ENCODE data around the gene MTFR2. TPM values are rescaled to one million over a fixed set of nuclear protein-coding genes. Genes with fewer than 3 reads are reported as not detected.
A peak's percentile ranks its signal among the peaks of the same experiment; 100 is the strongest.

Gene MTFR2
- total RNA-seq: 0.52 TPM

- Histone ChIP-seq H3K27ac (ENCODE audit: low read depth, low read length) (peak within 1 kb of the TSS; percentile 61), H3K9ac (ENCODE audit: low read depth in 1 of 3, low read length in 3 of 3) (peak within 1 kb of the TSS; percentile 64 to 83 (median 73)), H3K36me3 (ENCODE audit: control insufficient read depth in 3 of 3, insufficient read depth in 3 of 3, low read length in 3 of 3) (no peaks in the 10 kb centered on the region), H3K4me3 (ENCODE audit: low read length in 3 of 3) (peak within 1 kb of the TSS; percentile 91 to 94 (median 92)), H3K27me3 (ENCODE audit: control insufficient read depth in 3 of 3, insufficient read depth in 3 of 3, low read length in 3 of 3) (no peaks in the 10 kb centered on the region), H3K9me3 (ENCODE audit: control insufficient read depth in 3 of 3, low read length in 3 of 3) (no peaks in the 10 kb centered on the region), H3K4me1 (ENCODE audit: control insufficient read depth in 3 of 3, insufficient read depth in 3 of 3, low read length in 3 of 3) (peaks cover 14 to 20% (median 15%) of the 10 kb centered on the region in 3 donors)
These were observed at the start of gene MTFR2 for GRCh38 chr6:136249811-136250685. MTFR2 (minus strand) TSS chr6:136250311; CDS start chr6:136249099, 1,212 bp downstream.

- no peaks in the 10 kb centered on the region for H3K27me3 ChIP-seq (ENCODE audit: control insufficient read depth in 3 of 3, insufficient read depth in 3 of 3, low read length in 3 of 3)
- H3K36me3 ChIP-seq (ENCODE audit: control insufficient read depth in 3 of 3, insufficient read depth in 3 of 3, low read length in 3 of 3): no peaks in the 10 kb centered on the region
- H3K4me1 ChIP-seq (ENCODE audit: control insufficient read depth in 3 of 3, insufficient read depth in 3 of 3, low read length in 3 of 3): peaks cover 3 to 8% (median 7%) of the 10 kb centered on the region in 3 donors
- H3K27ac ChIP-seq (ENCODE audit: low read depth, low read length): no peak overlapping the region
- no peaks in the 10 kb centered on the region for H3K9me3 ChIP-seq (ENCODE audit: control insufficient read depth in 3 of 3, low read length in 3 of 3)
- H3K9ac ChIP-seq (ENCODE audit: low read depth in 1 of 3, low read length in 3 of 3): no peak overlapping the region
- no peak overlapping the region for H3K4me3 ChIP-seq (ENCODE audit: low read length in 3 of 3)
These were observed 44.5 kb upstream of the MTFR2 start for GRCh38 chr6:136294621-136295020.

- Histone ChIP-seq H3K4me3 (ENCODE audit: low read length in 3 of 3) (peak overlapping the region; percentile 88 to 100 (median 98)), H3K27me3 (ENCODE audit: control insufficient read depth in 3 of 3, insufficient read depth in 3 of 3, low read length in 3 of 3) (no peaks in the 10 kb centered on the region), H3K9me3 (ENCODE audit: control insufficient read depth in 3 of 3, low read length in 3 of 3) (no peaks in the 10 kb centered on the region), H3K4me1 (ENCODE audit: control insufficient read depth in 3 of 3, insufficient read depth in 3 of 3, low read length in 3 of 3) (peaks cover 20 to 32% (median 30%) of the 10 kb centered on the region in 3 donors), H3K36me3 (ENCODE audit: control insufficient read depth in 3 of 3, insufficient read depth in 3 of 3, low read length in 3 of 3) (peaks cover 0 to 5% (median 0%) of the 10 kb centered on the region in 3 donors), H3K27ac (ENCODE audit: low read depth, low read length) (peak overlapping the region; percentile 99), H3K9ac (ENCODE audit: low read depth in 1 of 3, low read length in 3 of 3) (peak overlapping the region; percentile 100)
These were observed 40.4 kb upstream of the MTFR2 start for GRCh38 chr6:136290410-136291010.

GRCh38 chr6:136289579-136290409 lies 39.7 kb upstream of the MTFR2 start, which contains the start of gene BCLAF1:
BCLAF1 (minus strand) TSS chr6:136289846; CDS start chr6:136279866, 9,980 bp downstream.
- peak within 1 kb of the TSS; percentile 88 to 100 (median 98) for H3K4me3 ChIP-seq (ENCODE audit: low read length in 3 of 3)
- peak within 1 kb of the TSS; percentile 100 for H3K9ac ChIP-seq (ENCODE audit: low read depth in 1 of 3, low read length in 3 of 3)
- H3K27ac ChIP-seq (ENCODE audit: low read depth, low read length): peak within 1 kb of the TSS; percentile 99
- H3K27me3 ChIP-seq (ENCODE audit: control insufficient read depth in 3 of 3, insufficient read depth in 3 of 3, low read length in 3 of 3): no peaks in the 10 kb centered on the region
- peaks cover 0 to 5% (median 0%) of the 10 kb centered on the region in 3 donors for H3K36me3 ChIP-seq (ENCODE audit: control insufficient read depth in 3 of 3, insufficient read depth in 3 of 3, low read length in 3 of 3)
- H3K4me1 ChIP-seq (ENCODE audit: control insufficient read depth in 3 of 3, insufficient read depth in 3 of 3, low read length in 3 of 3): peaks cover 21 to 37% (median 33%) of the 10 kb centered on the region in 3 donors
- no peaks in the 10 kb centered on the region for H3K9me3 ChIP-seq (ENCODE audit: control insufficient read depth in 3 of 3, low read length in 3 of 3)

DNA sequence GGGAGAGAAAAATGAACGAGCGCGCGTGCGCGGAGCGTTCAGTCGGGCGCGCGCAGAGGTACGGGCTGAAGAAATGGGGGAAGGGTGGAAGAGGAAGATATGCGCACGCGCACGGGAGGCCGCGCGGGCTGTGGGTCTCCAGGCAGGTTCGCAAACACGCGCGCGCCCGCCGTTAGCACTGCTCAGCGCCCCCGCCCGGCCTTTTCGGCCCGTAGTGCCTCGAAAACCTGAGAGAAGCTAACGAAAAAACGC lies 39.1 kb upstream of the MTFR2 start:
- no peaks in the 10 kb centered on the region for H3K27me3 ChIP-seq (ENCODE audit: control insufficient read depth in 3 of 3, insufficient read depth in 3 of 3, low read length in 3 of 3)
- H3K36me3 ChIP-seq (ENCODE audit: control insufficient read depth in 3 of 3, insufficient read depth in 3 of 3, low read length in 3 of 3): peaks cover 0 to 5% (median 0%) of the 10 kb centered on the region in 3 donors
- H3K9ac ChIP-seq (ENCODE audit: low read depth in 1 of 3, low read length in 3 of 3): peak overlapping the region; percentile 100
- peak overlapping the region; percentile 99 for H3K27ac ChIP-seq (ENCODE audit: low read depth, low read length)
- H3K4me1 ChIP-seq (ENCODE audit: control insufficient read depth in 3 of 3, insufficient read depth in 3 of 3, low read length in 3 of 3): peaks cover 26 to 42% (median 36%) of the 10 kb centered on the region in 3 donors
- no peaks in the 10 kb centered on the region for H3K9me3 ChIP-seq (ENCODE audit: control insufficient read depth in 3 of 3, low read length in 3 of 3)
- peak overlapping the region; percentile 82 to 100 (median 98) for H3K4me3 ChIP-seq (ENCODE audit: low read length in 3 of 3)

DNA sequence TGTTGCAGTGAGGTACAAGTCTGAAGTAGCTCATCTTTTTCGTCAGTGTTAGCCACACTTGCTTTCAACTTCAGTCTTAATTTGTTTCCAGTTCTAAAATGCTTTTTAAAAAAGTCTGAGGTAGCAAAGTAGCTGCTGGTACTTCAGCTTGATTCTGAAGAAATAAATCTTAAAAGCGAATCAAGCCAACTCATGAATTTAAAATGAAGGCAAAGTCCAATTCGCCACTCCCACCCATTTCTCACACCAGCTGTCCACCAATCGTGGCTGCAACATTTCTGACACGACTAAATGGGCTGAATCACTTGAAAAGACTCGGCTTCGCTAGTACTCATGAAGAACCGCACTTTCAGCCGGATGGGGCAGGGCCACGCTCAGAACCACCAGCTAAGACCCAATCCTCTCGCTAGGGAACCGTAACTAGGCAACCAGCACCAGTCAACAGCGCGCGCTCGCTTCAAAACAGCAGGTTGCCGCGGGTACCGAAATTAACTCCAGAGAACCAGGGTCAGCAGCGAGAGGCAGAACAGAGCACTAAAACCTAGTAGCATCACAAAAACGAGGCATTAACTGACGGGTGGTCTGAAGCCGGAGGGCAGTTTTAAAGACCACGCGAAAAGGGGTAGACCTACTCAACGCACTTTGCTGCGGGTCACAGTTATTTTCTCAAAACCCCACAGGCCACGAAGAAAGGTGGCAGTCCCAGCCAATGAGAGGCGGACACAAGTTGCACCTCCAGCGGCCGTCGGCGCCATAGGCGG lies 38.6 kb upstream of the MTFR2 start:
- H3K9me3 ChIP-seq (ENCODE audit: control insufficient read depth in 3 of 3, low read length in 3 of 3): no peaks in the 10 kb centered on the region
- peak overlapping the region; percentile 99 for H3K27ac ChIP-seq (ENCODE audit: low read depth, low read length)
- peaks cover 26 to 45% (median 36%) of the 10 kb centered on the region in 3 donors for H3K4me1 ChIP-seq (ENCODE audit: control insufficient read depth in 3 of 3, insufficient read depth in 3 of 3, low read length in 3 of 3)
- H3K27me3 ChIP-seq (ENCODE audit: control insufficient read depth in 3 of 3, insufficient read depth in 3 of 3, low read length in 3 of 3): no peaks in the 10 kb centered on the region
- peak overlapping the region; percentile 100 for H3K9ac ChIP-seq (ENCODE audit: low read depth in 1 of 3, low read length in 3 of 3)
- H3K36me3 ChIP-seq (ENCODE audit: control insufficient read depth in 3 of 3, insufficient read depth in 3 of 3, low read length in 3 of 3): peaks cover 0 to 5% (median 0%) of the 10 kb centered on the region in 3 donors
- H3K4me3 ChIP-seq (ENCODE audit: low read length in 3 of 3): peak overlapping the region; percentile 82 to 100 (median 98)

DNA sequence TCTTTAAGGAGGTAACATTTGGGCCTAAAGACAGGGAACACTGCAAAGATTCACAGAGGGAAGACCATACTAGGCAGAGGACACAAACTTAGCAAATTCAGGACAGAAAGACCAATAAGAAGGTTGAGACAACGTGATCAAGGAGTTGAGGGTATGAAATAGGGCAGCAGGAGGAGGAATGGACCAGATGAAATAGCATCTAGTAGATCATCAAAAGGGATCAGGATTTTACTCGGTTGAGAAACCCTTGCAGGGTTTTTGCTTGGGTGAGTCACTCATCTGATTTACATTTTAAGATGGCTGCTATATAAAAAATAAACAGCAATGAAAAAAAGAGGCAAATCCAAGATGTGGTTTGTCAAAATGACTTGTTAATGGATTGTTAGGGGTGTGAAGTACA lies 34.8 kb upstream of the MTFR2 start:
- Histone ChIP-seq H3K36me3 (ENCODE audit: control insufficient read depth in 3 of 3, insufficient read depth in 3 of 3, low read length in 3 of 3) (peaks cover 0 to 5% (median 3%) of the 10 kb centered on the region in 3 donors), H3K9ac (ENCODE audit: low read depth in 1 of 3, low read length in 3 of 3) (no peak overlapping the region), H3K27me3 (ENCODE audit: control insufficient read depth in 3 of 3, insufficient read depth in 3 of 3, low read length in 3 of 3) (no peaks in the 10 kb centered on the region), H3K9me3 (ENCODE audit: control insufficient read depth in 3 of 3, low read length in 3 of 3) (no peaks in the 10 kb centered on the region), H3K27ac (ENCODE audit: low read depth, low read length) (peak overlapping the region; percentile 22), H3K4me3 (ENCODE audit: low read length in 3 of 3) (no peak overlapping the region), H3K4me1 (ENCODE audit: control insufficient read depth in 3 of 3, insufficient read depth in 3 of 3, low read length in 3 of 3) (peaks cover 44 to 69% (median 58%) of the 10 kb centered on the region in 3 donors)

DNA sequence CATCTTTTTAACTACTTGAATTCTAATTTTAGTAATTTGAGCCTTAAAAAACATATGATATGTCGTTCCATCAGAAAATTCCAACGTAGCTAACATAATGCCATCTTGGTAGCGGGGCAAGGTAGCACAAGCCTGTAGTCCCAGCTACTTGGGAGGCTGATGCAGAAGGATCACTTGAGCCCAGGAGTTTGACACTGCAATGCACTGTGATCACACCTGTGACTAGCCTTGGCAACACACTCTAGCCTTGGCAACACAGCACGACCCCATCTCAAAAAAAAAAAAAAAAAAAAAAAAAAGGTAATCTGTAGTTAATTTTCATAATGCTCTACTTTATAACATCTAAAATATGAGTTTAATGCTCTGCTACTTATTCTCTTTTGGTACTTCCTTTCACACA lies 32.8 kb upstream of the MTFR2 start:
- H3K9me3 ChIP-seq (ENCODE audit: control insufficient read depth in 3 of 3, low read length in 3 of 3): no peaks in the 10 kb centered on the region
- no peaks in the 10 kb centered on the region for H3K27me3 ChIP-seq (ENCODE audit: control insufficient read depth in 3 of 3, insufficient read depth in 3 of 3, low read length in 3 of 3)
- H3K36me3 ChIP-seq (ENCODE audit: control insufficient read depth in 3 of 3, insufficient read depth in 3 of 3, low read length in 3 of 3): peaks cover 0 to 9% (median 0%) of the 10 kb centered on the region in 3 donors
- peak overlapping the region in 1 of 3 donors; percentile 10 for H3K9ac ChIP-seq (ENCODE audit: low read depth in 1 of 3, low read length in 3 of 3)
- peak overlapping the region; percentile 16 to 52 (median 48) for H3K4me3 ChIP-seq (ENCODE audit: low read length in 3 of 3)
- H3K27ac ChIP-seq (ENCODE audit: low read depth, low read length): no peak overlapping the region
- peaks cover 35 to 60% (median 48%) of the 10 kb centered on the region in 3 donors for H3K4me1 ChIP-seq (ENCODE audit: control insufficient read depth in 3 of 3, insufficient read depth in 3 of 3, low read length in 3 of 3)

DNA sequence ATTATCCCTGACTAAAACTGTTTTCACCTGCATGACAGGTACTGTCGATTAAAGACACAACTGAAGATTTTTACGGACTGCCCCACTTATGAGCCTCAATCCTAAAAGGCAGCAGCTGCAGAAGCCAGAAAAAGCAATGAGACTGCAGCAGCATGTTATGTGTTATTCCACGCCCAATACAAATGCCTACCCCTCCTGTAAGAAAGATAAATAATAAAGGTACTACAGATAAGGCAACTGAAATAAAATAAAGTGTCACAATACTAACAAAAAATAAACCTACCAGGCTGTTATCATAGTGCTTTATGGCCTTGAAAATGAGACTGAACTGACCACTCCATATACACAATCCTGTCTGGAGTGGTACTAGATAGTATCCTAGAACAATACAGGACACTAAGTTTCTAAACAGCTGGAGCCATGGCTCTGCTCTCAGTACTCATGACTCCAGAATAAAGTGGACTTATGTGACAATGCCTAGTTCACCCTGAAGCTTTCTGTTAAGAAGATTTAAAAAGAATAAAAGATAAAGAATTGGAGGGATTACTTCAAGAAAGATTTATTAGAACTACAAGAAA lies 30.0 kb upstream of the MTFR2 start:
- peaks cover 2 to 19% (median 4%) of the 10 kb centered on the region in 3 donors for H3K36me3 ChIP-seq (ENCODE audit: control insufficient read depth in 3 of 3, insufficient read depth in 3 of 3, low read length in 3 of 3)
- H3K4me1 ChIP-seq (ENCODE audit: control insufficient read depth in 3 of 3, insufficient read depth in 3 of 3, low read length in 3 of 3): peaks cover 28 to 42% (median 34%) of the 10 kb centered on the region in 3 donors

More for the DNA sequence above, 30.0 kb upstream of the MTFR2 start:
- Histone ChIP-seq H3K27me3 (ENCODE audit: control insufficient read depth in 3 of 3, insufficient read depth in 3 of 3, low read length in 3 of 3) (no peaks in the 10 kb centered on the region), H3K27ac (ENCODE audit: low read depth, low read length) (no peak overlapping the region), H3K9ac (ENCODE audit: low read depth in 1 of 3, low read length in 3 of 3) (no peak overlapping the region), H3K4me3 (ENCODE audit: low read length in 3 of 3) (no peak overlapping the region), H3K9me3 (ENCODE audit: control insufficient read depth in 3 of 3, low read length in 3 of 3) (no peaks in the 10 kb centered on the region)

Measured in skeletal muscle tissue (tissue), 4 donors.